Muscle layer of colon (tissue), 2 donors: ENCODE measurements around the gene NAV2.
A peak's percentile ranks its signal among the peaks of the same experiment; 100 is the strongest.

Source experiments
- H3K27ac ChIP-seq: one replicate; pipeline ENCODE4 v1.7.0; 2013; ENCODE audit warnings: low read depth, mild to moderate bottlenecking, low read length, moderate library complexity
- H3K27me3 ChIP-seq, 2 donors: one replicate each; pipeline ENCODE4 v1.7.0; 2013; ENCODE audit warnings: low read length in 2 of 2, mild to moderate bottlenecking in 2 of 2; ENCODE audit not compliant: insufficient read depth in 2 of 2, control insufficient read depth in 1 of 2
- H3K36me3 ChIP-seq: one replicate; pipeline ENCODE4 v1.7.0; 2013; ENCODE audit warnings: mild to moderate bottlenecking, low read length; ENCODE audit not compliant: insufficient read depth
- H3K4me1 ChIP-seq: one replicate; pipeline ENCODE4 v1.7.0; 2013; ENCODE audit warnings: mild to moderate bottlenecking, low read length; ENCODE audit not compliant: insufficient read depth
- H3K4me3 ChIP-seq, 2 donors: one replicate each; pipeline ENCODE4 v1.7.0; 2013; ENCODE audit warnings: low read length in 2 of 2, low read depth in 1 of 2, mild to moderate bottlenecking in 1 of 2, moderate library complexity in 1 of 2
- H3K9ac ChIP-seq: one replicate; pipeline ENCODE4 v1.7.0; 2013; ENCODE audit warnings: low read length
- H3K9me3 ChIP-seq: one replicate; pipeline ENCODE4 v1.7.0; 2013; ENCODE audit warnings: mild to moderate bottlenecking, low read length
- donor health status: abdominal sarcoma.
- donor health status: Adenocarcinoma of cecum.

The NAV2 gene

DNA sequence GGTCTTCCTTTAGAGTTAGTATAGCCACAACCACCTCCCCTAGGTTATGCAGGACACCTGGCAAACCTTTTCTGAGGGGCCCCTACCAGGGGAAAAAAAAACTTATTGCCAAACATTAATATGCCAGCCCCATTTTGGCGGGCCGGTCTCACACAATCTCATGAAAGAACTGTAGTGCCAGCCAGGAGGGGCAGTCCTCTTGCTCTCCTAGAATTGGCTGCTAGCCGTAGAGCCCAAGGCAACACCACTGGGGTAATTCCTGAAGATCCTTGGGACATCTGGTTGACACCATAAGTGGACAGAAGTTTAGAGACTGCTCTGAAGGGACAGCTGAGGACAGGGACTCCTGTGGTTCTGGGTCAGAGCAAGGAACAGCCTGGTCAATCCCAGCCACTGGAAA is 24.2 kb downstream of the NAV2 start:
- H3K27ac ChIP-seq: no peak overlapping the region
- H3K4me1 ChIP-seq: peaks cover 65% of the 10 kb centered on the region
- no peak overlapping the region for H3K4me3 ChIP-seq
- H3K9ac ChIP-seq: no peak overlapping the region
- H3K27me3 ChIP-seq: no peaks in the 10 kb centered on the region
- no peaks in the 10 kb centered on the region for H3K9me3 ChIP-seq
- H3K36me3 ChIP-seq: no peaks in the 10 kb centered on the region

DNA sequence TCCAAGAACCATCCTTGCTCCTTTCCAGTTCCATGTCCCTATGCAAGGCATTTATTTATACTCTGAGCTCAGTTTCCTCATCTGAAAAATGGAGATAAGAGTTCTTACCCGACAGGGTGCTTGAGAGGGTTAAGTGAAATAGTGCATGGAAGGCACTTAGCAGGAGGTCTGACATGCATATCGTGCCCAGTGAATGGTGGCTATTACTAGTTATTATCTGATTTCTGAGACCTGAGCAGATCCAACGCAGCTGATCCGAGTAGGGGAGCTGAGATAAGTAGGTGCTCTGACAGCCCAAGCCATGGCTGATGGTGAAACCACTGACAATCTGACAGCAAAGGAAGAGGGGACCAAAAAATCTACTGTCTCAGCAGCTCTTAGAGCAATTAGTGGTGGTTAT is 24.9 kb downstream of the NAV2 start:
- Histone ChIP-seq H3K4me1 (peaks cover 69% of the 10 kb centered on the region), H3K9me3 (no peaks in the 10 kb centered on the region), H3K4me3 (no peak overlapping the region), H3K36me3 (no peaks in the 10 kb centered on the region), H3K9ac (no peak overlapping the region), H3K27me3 (no peaks in the 10 kb centered on the region), H3K27ac (peak overlapping the region; percentile 35)

DNA sequence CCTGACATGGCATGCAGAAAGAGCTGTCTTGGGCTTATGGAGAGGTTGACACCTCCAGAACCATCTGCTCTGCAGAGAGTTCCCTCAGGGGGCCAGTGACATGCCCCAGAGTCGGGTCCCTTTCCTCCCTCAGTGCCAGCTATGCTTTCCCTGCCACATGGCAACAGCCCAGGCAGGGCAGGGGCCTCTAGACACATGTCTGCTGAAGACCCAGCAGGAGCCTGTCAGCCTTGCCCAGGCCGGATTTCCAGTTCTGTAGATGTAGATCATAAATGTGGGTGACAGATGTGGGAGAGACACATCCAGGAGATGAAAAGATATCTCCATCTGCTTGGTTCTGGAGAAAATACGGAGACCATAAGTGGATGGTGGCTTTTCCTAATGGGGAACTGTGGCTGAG is 25.5 kb downstream of the NAV2 start:
- no peaks in the 10 kb centered on the region for H3K27me3 ChIP-seq
- H3K9ac ChIP-seq: no peak overlapping the region
- H3K9me3 ChIP-seq: no peaks in the 10 kb centered on the region
- no peaks in the 10 kb centered on the region for H3K36me3 ChIP-seq
- H3K27ac ChIP-seq: peak overlapping the region; percentile 35
- no peak overlapping the region for H3K4me3 ChIP-seq
- H3K4me1 ChIP-seq: peaks cover 74% of the 10 kb centered on the region

DNA sequence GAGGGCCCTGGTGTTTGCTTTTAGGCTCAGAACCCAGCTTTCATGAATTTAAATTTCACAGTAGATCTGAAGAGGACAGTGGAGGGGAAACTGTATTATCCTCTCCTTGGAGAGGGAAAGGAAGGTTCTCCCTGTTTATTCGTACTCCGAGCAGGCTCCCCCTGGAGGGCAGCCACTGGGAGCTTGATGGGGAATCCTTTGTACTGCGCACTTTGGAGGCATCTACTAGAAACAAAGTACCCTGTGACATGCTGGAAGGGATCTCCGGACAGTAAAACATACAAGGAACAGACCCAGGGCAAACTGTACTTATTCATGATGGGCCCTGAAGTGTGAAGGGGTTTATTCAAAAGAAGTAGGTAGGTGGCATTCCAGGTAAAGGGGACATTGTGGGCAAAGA is 27.2 kb downstream of the NAV2 start:
- Histone ChIP-seq H3K27me3 (no peaks in the 10 kb centered on the region), H3K36me3 (no peaks in the 10 kb centered on the region), H3K9ac (no peak overlapping the region), H3K27ac (peak overlapping the region; percentile 71), H3K4me3 (no peak overlapping the region), H3K9me3 (no peaks in the 10 kb centered on the region), H3K4me1 (peaks cover 67% of the 10 kb centered on the region)

DNA sequence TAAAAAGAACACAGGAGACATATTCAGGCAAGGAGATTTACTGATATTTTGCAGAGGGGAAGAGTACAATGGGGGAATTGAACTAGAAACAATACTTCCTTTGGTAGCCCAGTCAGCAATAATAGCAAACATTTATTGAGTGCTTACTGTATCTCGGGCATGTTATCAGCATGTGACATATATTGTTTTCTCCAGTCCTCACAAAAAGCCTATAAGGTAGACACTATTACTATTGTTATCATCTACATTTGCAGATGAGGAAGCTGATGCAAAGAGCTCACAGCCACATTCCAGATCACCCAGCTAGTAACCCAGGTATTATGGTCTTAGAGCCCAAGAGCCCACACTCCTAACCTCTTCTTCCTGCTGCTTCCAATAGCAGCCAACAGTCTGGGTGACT is 27.9 kb downstream of the NAV2 start:
- no peak overlapping the region for H3K9ac ChIP-seq
- H3K27me3 ChIP-seq: no peaks in the 10 kb centered on the region
- H3K9me3 ChIP-seq: no peaks in the 10 kb centered on the region
- no peak overlapping the region for H3K27ac ChIP-seq
- H3K36me3 ChIP-seq: no peaks in the 10 kb centered on the region
- H3K4me3 ChIP-seq: no peak overlapping the region
- peaks cover 60% of the 10 kb centered on the region for H3K4me1 ChIP-seq

DNA sequence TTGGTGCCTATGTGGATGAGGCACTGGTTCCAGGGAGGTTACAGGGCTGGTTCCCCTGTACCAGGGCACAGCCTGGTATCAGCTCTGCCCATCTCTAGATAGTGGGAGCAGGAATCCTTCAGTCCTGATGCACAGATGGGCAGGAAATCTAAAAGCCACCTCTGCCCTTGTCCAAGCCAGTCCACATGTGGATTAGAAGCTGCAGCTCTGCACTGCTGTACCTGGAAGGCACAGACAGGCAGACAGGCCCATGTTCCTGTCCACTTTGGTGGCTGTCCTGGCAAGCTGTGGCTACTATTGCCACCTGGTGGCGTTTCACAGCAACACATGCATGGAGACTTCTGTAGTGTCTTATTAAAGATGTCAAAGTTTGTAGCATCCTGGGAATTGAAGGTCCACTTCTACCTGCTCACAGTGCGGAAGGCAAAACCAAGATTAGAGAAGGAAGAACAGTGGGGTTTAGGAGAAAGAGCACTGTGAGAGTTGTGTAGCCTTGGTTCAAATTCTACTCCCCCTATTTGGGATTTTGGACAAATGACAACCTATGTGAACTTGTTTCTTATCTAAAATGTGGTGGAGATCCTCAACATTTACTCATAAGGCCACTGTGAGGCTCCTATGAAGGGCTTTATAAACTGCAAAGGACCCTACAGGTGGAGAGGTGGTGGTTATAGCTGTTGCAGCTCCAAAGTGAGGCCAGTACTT is 30.1 kb downstream of the NAV2 start:
- no peak overlapping the region for H3K9ac ChIP-seq

DNA sequence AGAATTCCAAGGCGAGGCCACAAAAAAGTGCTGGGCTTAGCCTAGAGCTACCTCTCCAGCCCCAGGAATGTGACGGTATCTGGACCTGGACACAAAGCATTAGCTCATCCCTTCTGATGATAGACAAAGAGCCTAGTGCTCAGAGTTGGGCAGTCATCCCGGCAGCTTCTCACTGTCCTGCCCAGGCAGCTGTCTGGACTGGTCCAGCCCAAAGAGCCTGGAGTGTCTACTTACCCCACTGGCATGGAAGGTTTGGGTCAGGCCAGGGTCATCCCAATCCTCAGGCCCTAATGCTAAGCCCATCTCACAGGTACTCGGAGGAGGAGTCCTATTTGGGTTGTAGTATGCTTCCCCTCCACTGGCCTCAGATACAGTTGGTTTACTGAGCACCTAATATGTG is 31.0 kb downstream of the NAV2 start:
- no peak overlapping the region for H3K4me3 ChIP-seq
- H3K27ac ChIP-seq: no peak overlapping the region
- no peaks in the 10 kb centered on the region for H3K36me3 ChIP-seq
- H3K9me3 ChIP-seq: no peaks in the 10 kb centered on the region
- peaks cover 30% of the 10 kb centered on the region for H3K4me1 ChIP-seq
- H3K9ac ChIP-seq: no peak overlapping the region
- H3K27me3 ChIP-seq: no peaks in the 10 kb centered on the region

More for the DNA sequence above, 30.1 kb downstream of the NAV2 start:
- H3K36me3 ChIP-seq: no peaks in the 10 kb centered on the region
- no peaks in the 10 kb centered on the region for H3K9me3 ChIP-seq
- peak overlapping the region; percentile 35 for H3K27ac ChIP-seq
- no peak overlapping the region for H3K4me3 ChIP-seq
- peaks cover 39% of the 10 kb centered on the region for H3K4me1 ChIP-seq
- no peaks in the 10 kb centered on the region for H3K27me3 ChIP-seq

DNA sequence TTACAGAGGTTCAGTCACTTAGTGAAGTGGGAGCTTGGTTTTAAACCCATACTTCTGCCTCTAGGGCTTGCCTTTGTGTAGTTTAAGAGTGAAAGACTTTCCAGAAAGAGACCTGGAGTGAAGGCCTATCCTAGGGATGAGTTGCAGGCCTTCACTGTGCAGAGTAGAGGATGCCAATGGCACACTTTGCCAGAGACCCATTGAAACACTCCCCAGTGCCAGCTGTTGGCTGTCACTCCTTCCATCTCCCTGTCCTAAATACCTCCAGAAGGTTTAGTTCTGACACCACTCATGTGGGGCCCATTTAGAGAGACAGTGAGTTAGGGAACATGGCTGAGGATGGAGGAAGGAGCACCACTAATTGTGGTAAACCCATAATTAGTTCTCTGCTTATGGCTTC is 31.5 kb downstream of the NAV2 start:
- Histone ChIP-seq H3K36me3 (no peaks in the 10 kb centered on the region), H3K4me1 (peaks cover 32% of the 10 kb centered on the region), H3K9me3 (no peaks in the 10 kb centered on the region), H3K27me3 (no peaks in the 10 kb centered on the region), H3K4me3 (no peak overlapping the region), H3K9ac (no peak overlapping the region), H3K27ac (no peak overlapping the region)

DNA sequence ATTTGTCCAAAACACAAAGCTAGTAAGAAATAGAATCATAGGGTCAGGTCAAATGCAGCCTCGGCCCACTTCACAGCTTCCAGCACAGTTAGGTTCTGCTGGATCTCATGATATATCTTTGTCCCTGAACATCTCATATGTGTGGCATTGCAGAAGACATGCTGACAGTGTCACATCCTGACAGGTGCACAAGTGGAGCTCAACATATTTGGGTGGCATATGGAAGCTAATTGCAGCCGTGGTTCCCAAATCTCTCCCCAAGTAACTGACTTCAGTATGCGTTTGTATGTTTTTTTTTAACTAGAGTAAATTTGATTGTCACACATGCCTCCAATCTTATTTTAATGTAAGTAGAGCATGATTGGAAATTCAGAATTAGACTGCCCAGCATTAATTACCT is 33.4 kb downstream of the NAV2 start:
- no peaks in the 10 kb centered on the region for H3K9me3 ChIP-seq
- no peaks in the 10 kb centered on the region for H3K27me3 ChIP-seq
- H3K27ac ChIP-seq: no peak overlapping the region
- H3K36me3 ChIP-seq: no peaks in the 10 kb centered on the region
- H3K4me3 ChIP-seq: no peak overlapping the region
- no peak overlapping the region for H3K9ac ChIP-seq
- peaks cover 27% of the 10 kb centered on the region for H3K4me1 ChIP-seq

DNA sequence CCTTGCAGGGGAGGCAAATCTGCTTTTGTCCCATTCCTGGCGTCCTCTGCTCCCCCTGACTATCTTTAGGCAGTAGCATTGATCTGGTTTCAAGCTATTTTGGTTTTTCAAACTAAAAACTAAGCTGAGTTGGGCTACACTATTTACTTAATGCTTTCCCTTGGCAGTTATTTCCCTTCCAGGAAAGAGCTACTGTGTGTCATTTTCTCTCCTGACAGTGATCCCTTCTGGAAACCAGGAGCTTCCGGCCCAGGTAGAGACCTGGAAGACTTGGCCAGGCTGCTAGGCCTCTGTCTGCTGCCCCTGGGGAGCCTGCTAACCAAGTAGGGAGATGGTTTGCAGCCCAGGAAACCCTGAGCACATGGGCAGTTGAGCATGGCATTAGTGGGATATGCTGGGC is 35.0 kb downstream of the NAV2 start:
- peaks cover 22% of the 10 kb centered on the region for H3K4me1 ChIP-seq
- H3K9ac ChIP-seq: no peak overlapping the region
- H3K27me3 ChIP-seq: no peaks in the 10 kb centered on the region
- H3K9me3 ChIP-seq: no peaks in the 10 kb centered on the region
- H3K27ac ChIP-seq: no peak overlapping the region
- H3K36me3 ChIP-seq: no peaks in the 10 kb centered on the region
- H3K4me3 ChIP-seq: no peak overlapping the region

DNA sequence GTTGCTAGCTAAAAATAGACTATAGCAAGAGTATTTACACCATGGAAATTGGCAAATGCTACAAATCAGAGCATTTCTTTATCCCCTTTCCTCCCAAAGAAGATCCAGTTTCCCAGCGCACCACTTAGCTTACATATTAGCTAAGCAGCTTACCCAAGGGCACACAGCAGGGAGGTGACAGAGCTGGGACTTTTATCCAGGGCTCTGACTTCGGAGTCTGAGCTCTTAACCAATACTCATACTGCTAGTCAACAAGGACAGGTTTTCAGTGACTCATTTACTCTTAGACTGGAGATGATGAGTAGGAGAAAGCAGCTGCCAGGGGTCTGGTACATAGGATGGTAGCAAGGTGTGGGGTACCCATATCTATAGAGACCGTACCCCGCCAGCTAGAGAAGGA is 38.4 kb downstream of the NAV2 start:
- H3K36me3 ChIP-seq: no peaks in the 10 kb centered on the region
- no peaks in the 10 kb centered on the region for H3K9me3 ChIP-seq
- H3K9ac ChIP-seq: no peak overlapping the region
- H3K27me3 ChIP-seq: no peaks in the 10 kb centered on the region
- H3K4me1 ChIP-seq: peaks cover 16% of the 10 kb centered on the region
- no peak overlapping the region for H3K4me3 ChIP-seq
- H3K27ac ChIP-seq: no peak overlapping the region

DNA sequence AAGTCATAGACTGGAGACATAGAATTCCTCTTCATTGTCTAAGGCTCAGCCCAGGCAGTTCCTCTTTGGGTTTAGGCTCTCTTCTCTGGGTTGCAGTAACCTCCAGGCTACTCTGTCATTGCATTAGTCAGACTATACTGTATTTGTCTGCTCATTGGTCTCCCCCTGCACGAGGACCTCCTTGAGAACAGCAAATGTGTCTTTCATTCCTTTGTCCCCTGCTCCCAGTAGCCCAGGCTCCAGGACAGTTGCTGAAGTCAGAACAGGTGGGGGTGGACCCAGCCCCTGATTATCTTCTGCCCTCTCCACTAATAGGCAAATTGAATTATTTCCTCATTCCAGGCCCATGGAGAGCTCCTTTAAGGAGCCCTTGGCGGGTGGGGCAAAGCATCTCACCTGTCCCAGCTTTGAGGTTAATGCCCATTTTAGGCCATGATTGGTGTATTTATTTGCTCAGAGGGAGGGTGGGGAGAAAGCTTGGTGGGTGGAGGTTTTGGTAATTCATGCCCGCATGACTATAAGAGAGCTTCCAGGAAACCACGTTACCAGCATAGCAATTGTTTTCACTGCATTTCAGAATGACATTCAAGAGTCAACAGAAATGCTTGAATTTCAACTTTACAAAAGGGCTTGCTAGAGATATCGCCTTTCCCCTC is 40.9 kb downstream of the NAV2 start:
- Histone ChIP-seq H3K9ac (no peak overlapping the region), H3K4me1 (peaks cover 34% of the 10 kb centered on the region), H3K27me3 (no peaks in the 10 kb centered on the region), H3K4me3 (no peak overlapping the region), H3K36me3 (no peaks in the 10 kb centered on the region), H3K9me3 (no peaks in the 10 kb centered on the region), H3K27ac (no peak overlapping the region)
